TTC549 (cell line): Measurements from ENCODE around the gene MCF2L.

Source experiments
- FAIRE-seq: peaks from 2 replicates; lab custom pipeline; 2012; peaks lifted over from hg19 to GRCh38; lab: Jason Lieb, UNC

The MCF2L gene

DNA sequence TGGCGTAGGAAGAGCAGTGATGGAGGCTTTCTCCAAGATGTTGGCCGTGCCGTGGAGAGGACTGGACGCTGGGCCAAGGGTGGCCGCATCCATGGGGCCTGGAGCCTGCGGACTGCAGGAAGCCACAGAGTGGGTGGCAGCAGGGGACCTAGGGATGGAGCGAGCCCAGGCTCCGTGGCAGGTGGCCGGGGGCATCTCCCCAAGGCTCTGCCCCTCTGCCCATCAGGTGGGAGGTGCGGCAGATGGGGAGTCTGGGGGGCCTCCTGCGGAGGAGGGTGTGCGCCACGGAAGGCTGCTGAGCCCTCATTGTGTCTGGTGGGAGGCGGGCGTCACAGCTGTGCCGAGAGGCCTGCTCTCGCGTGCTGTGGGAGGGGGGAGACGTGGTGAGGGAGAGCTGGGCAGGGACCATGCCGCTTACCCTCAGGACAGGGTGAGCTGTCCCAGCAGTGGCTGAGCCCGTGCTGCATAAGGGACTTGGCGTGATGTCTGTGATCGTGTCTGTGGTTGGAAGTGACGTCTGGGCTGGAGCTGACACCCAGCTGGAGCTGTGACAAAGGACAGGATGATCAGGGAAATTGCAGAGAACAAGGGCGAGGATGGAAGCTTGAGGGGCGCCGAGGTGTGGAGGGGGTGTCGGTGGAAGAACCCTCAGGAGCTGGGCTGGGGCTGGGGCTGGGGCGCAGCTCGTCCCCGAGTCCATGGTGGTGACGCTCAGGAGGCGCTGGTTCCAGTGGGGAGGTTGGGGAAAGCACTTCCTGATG is 13.4 kb downstream of the MCF2L start:
- no peak for FAIRE-seq

DNA sequence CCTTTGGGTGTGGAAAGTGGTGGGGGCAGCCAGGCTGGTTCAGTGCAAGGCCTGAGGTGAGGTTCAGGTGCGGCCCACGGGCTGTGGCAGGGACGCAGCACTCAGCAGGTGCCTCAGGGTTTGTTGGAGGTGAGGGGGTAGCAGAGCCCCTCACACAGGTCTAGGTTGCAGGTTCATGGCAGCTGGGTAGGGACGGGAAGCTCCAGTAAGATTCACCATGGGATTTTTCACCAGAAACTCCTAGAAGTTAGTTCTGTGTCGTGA is 14.0 kb downstream of the MCF2L start:
- FAIRE-seq = no peak

- FAIRE-seq = no peak
Measured at GRCh38 chr13:112983428-112984196, 14.6 kb downstream of the MCF2L start.

GRCh38 chr13:112984501-112984900 is 15.5 kb downstream of the MCF2L start:
- FAIRE-seq = no peak

- FAIRE-seq = no peak
Measured at GRCh38 chr13:112984954-112985802, 16.2 kb downstream of the MCF2L start.

DNA sequence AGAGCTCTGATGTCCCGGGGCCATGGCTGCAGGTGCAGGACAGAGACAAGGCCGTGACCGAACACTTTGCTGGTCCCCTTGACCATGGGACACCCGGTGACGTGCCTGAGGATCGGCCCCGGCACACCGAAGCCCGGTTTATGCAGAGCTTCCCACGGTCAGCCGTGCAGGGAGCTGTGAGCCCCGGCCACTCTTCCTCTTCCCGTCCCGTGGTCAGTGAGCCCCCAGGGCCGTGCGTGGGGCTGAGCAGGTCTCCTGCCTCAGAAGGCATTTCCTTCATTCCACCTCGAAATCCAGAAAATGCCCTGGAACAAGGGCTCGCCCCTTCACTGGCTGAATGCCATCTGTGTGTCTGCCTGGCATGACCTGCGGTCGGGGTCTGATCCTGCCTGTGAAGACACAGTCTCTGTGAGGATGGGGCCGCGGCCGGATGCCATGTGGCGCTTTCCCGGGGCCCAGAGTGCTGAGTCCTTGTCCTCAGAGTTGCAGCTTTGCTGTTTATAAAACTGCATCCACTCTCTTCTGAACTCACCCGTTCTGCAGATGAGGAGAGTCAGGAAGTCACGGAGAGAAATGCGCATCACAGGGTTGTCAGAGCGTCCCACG is 16.9 kb downstream of the MCF2L start:
- FAIRE-seq = no peak

DNA sequence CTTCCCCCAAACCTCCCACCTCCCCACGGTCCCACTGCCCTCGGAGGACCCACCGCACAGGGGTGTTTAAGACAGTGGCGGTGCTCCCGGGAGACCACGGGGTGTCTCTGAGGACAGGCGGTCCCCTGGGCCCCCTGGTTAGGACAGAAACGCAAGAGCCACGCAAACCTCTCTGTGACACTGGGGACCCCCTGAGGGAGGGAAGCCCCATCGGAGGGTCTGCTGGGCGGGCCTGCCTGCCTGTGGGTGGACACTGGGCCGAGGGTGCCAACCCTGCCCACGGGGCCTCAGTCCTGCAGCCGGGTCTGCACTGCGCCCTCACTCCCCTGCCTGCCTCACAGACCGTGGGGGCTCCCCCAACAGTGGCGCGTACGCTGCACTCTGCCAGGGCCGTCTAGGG is 17.5 kb downstream of the MCF2L start:
- no peak for FAIRE-seq

- no peak for FAIRE-seq
Measured at GRCh38 chr13:112986946-112987681, 18.1 kb downstream of the MCF2L start.

GRCh38 chr13:112987682-112988024 is 18.6 kb downstream of the MCF2L start:
- no peak for FAIRE-seq

DNA sequence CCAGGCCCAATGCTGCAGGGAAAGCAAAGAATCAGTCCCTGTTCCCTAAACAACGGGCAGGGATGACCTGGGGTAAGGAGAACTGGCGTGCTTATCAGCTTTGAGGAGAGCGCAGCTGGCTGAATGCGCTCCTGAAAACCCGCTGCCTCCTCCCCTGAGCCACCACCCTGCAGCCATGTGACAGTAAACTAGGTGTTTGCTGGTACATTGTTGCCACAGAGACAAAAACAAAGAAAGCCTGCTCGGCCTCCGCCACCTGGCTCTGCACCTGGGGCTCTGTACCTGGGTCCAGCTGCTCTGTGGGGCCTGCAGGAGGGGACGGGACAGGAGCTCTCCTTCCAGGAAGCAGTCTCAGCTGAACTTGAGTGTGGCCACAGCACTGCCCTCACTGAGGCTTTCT is 21.8 kb downstream of the MCF2L start:
- FAIRE-seq = no peak

DNA sequence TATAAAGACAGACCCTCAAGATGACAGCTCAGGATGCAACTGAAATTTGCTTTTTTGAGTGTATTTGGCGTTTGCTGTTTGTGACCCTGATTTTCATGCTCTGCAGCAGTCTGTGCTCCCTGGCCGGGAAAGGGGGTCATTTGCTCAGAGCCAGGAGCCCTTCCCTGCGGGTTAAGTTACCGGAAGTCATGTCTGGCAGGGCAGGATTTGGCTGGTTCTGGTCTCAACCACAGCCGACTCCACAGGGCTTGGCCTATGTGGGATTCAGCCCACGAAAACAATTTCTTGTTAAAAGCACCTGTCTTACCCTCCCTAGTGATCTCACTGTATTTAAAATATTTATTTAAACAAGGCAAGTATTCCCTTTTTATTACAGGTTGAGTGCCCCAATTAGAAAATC is 22.6 kb downstream of the MCF2L start:
- FAIRE-seq = no peak

GRCh38 chr13:112992931-112993680 is 24.1 kb downstream of the MCF2L start:
- no peak for FAIRE-seq

DNA sequence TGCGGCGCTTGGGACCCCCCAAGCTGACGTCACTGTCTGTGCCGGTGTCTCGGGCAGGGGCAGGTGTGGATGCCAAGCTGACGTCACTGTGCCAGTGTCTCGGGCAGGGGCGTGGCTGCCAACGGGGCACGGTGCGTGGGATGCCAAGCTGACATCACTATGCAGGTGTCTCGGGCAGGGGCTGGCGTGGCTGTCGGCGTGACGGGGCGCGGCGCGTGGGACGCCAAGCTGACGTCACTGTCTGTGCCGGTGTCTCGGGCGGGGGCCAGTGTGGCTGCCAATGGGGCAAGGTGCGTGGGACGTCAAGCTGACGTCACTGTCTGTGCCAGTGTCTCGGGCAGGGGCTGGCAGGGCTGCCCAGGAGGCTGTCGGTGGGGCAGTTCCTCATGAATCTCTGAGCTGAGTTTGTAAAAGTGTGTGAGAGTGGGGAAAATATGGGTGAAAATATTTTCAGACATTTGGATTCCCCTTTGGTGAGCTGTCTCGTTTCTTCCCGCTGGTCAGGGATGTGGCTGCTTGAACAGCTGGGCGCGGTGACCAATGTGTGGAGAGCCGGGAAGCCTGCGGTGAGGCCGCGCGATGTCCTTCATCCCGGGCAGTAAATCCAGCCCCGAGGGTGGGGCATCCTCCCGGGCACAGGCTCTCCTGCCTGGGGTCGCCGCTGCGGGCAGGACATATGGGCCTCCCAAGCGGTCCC is 25.2 kb downstream of the MCF2L start:
- no peak for FAIRE-seq

- FAIRE-seq = no peak
Measured at GRCh38 chr13:112994781-112995355, 25.9 kb downstream of the MCF2L start.

- no peak for FAIRE-seq
Measured at GRCh38 chr13:112995395-112996191, 26.6 kb downstream of the MCF2L start.

GRCh38 chr13:112996671-112997091 is 27.7 kb downstream of the MCF2L start:
- FAIRE-seq = no peak

DNA sequence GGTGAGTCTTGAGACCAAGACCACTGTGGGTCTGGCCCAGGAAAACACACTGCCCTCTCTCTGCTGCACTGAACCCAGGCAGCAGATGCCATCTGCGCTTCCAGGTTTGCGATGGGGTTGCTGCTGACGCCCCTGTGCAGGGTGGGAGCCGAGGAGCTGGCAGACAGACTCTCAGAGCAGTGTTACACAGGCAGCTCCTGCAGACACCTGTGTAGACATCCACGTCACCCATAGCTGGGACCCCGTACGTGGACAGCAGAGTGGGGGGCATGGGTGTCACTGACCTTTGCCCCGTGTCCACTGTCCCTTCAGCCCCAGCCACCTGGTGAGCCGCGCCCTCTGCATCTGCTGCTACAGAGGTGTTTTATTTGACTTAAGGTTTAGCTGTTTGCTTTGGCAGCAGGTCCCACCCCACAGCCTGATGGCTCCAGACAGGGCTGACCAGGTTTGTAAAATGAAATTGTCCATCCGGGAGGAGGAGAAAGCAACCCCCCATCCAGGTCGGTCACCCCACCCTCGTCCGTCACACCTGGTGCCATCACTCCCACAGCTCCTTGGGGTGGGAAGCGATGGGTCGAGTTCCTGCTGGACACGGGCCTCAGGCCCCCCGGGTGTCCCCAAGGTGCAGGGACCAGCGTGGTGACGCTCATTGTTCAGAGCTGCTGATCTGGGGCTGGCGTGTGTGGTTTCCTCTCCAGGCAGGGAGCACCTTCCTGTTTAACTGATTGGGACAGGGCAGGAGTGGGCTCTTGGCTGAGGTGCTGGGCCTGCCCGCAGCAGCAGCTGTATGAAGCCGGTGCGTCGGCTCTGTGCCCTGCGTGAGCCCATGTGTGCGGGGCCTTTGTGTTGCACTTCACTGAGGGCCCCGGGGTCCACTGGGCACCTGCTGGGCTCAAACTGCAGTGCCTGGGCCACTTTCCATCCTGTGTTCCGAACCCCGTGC is 28.4 kb downstream of the MCF2L start:
- no peak for FAIRE-seq

GRCh38 chr13:112998521-112999280 is 29.7 kb downstream of the MCF2L start:
- FAIRE-seq = no peak
